ENCODE data around the gene NRARP. TPM values are rescaled to one million over a fixed set of nuclear protein-coding genes. Genes with fewer than 3 reads are reported as not detected.

The NRARP gene
- total RNA-seq, 4 donors from 2014 or later: 28.5 to 49.2 (median 41.0) TPM

- intact Hi-C loops (cut with DNase I; ENCODE audit: low total_unique reads): no loop called here
- no peak overlapping the region for H3K4me3 ChIP-seq (ENCODE audit: low read depth, poor library complexity, severe bottlenecking)
- peak in 1 of 2 donors; percentile 92 for DNase-seq (ENCODE audit: low spot score in 2 of 2)
- 11 to 15% methylated on average over 29 to 30 of the region's 36 CpGs for WGBS, 2 donors
- no peak for TF ChIP-seq CTCF (IDR thresholded peaks at IDR 0.05)
- TF ChIP-seq POLR2A (IDR thresholded peaks at IDR 0.05): no peak
These were observed 3.2 kb upstream of the NRARP start for GRCh38 chr9:137305060-137305797.

GRCh38 chr9:137304383-137305059 is 2.5 kb upstream of the NRARP start:
- 34% methylated on average over 13 to 16 of the region's 16 CpGs for WGBS, 2 donors
- DNase-seq (ENCODE audit: low spot score in 2 of 2): peak in 1 of 2 donors; percentile 85
- no peak overlapping the region for H3K4me3 ChIP-seq (ENCODE audit: low read depth, poor library complexity, severe bottlenecking)

GRCh38 chr9:137303893-137304382 is 1.9 kb upstream of the NRARP start:
- intact Hi-C loops (cut with DNase I; ENCODE audit: low total_unique reads): no loop called here
- peak in 1 of 2 donors; percentile 86 for DNase-seq (ENCODE audit: low spot score in 2 of 2)
- TF ChIP-seq CTCF (IDR thresholded peaks at IDR 0.05) (no peak), POLR2A (IDR thresholded peaks at IDR 0.05) (no peak)
- no peak overlapping the region for H3K4me3 ChIP-seq (ENCODE audit: low read depth, poor library complexity, severe bottlenecking)
- WGBS, 2 donors: 77 to 79% methylated on average over 7 to 22 of the region's 22 CpGs

More at GRCh38 chr9:137304383-137305059, 2.5 kb upstream of the NRARP start:
- intact Hi-C loops (cut with DNase I; ENCODE audit: low total_unique reads): no loop called here
- TF ChIP-seq POLR2A (IDR thresholded peaks at IDR 0.05) (no peak), CTCF (IDR thresholded peaks at IDR 0.05) (no peak)

- intact Hi-C loops (cut with DNase I; ENCODE audit: low total_unique reads): no loop called here
- TF ChIP-seq POLR2A (IDR thresholded peaks at IDR 0.05) (no peak), CTCF (IDR thresholded peaks at IDR 0.05) (no peak)
- 34 to 43% methylated on average over 12 to 20 of the region's 23 CpGs for WGBS, 2 donors
- peak overlapping the region; percentile 9 for H3K4me3 ChIP-seq (ENCODE audit: low read depth, poor library complexity, severe bottlenecking)
- DNase-seq (ENCODE audit: low spot score in 2 of 2): peak in 1 of 2 donors; percentile 85
These were observed 1.3 kb upstream of the NRARP start for GRCh38 chr9:137303151-137303892.

- 3% methylated on average over 16 to 18 of the region's 78 CpGs for WGBS, 2 donors
- intact Hi-C loops (cut with DNase I; ENCODE audit: low total_unique reads): no loop called here
- peak in 1 of 2 donors; percentile 84 for DNase-seq (ENCODE audit: low spot score in 2 of 2)
- TF ChIP-seq CTCF (IDR thresholded peaks at IDR 0.05) (no peak), POLR2A (IDR thresholded peaks at IDR 0.05) (no peak)
- H3K4me3 ChIP-seq (ENCODE audit: low read depth, poor library complexity, severe bottlenecking): peak overlapping the region; percentile 9
These were observed 529 bp upstream of the NRARP start for GRCh38 chr9:137302449-137303150.
